GM21360 (cell line): ENCODE results near the gene CDK5RAP2.
"Not testable (repeated sequence)": the region's sequence is repeated elsewhere in the genome, so short reads cannot be mapped to it uniquely, and the experiment has no call there.

Experiments
- ATAC-seq: cut with Tn5 transposase; IDR thresholded peaks from one replicate; pipeline ENCODE4 v1.9.1; 2021; ENCODE audit warnings: mild to moderate bottlenecking, moderate library complexity; ENCODE audit not compliant: unreplicated experiment

CDK5RAP2 gene

GRCh38 chr9:120474591-120475243, 105.2 kb downstream of the CDK5RAP2 start:
- ATAC-seq: no peak

GRCh38 chr9:120473608-120474007, 106.4 kb downstream of the CDK5RAP2 start:
- no peak for ATAC-seq

DNA sequence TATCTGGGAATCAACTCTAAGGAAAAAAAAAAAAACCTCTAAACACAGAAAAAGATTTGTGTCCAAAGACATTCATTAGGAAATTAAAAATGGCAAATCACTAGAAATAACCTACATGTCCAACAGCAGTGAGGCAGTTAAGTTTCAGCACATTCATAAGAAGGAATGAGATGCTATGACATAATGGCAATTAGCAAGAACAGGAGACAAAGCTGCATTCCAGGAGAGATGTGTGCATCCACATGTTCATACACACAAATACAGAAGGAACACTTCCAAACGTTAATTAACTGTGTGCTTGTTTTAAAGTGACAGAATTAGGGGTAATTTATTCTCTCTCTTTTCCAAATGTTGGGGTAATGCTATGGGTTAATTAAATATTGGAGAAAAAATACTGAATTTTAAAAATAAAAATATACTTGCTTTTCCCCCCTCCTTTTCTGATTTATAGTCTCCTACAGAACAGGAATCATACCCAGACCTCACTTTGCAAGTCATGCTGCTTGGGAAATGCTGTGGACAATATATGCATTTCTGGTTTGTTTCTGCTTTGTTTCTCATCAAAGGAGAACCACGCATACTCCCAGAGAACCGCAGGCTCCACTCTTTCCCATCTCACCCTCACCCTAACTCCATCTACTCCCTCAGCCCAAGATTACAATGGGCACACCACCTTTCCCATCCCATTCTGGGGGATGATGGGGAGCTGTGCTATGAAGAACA, 114.1 kb downstream of the CDK5RAP2 start:
- ATAC-seq: no peak

DNA sequence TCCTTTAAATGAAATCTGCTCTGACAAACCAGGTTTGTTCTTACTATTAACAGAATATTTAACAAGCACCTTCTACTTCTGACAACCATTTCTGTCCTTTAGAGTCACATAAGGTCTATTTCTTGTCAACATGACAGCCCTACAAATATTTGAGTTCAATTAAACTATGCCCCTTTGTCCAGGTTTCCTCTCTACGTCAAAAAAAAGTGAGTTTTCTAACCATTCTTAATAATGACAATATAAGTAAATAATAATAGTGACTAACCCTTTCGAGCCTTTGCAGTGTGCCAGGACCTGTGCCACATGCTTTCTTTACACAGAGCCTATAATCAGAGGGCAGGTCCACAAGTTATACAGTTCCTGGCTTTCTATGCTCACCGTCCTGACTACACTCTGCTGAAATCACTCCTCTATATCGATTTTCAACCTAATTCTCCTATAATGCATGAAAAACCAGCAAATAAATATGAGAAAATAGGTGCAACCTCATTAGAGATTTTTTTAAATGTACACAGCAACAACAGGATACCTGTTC, 115.0 kb downstream of the CDK5RAP2 start:
- no peak for ATAC-seq

GRCh38 chr9:120464176-120464886, 115.6 kb downstream of the CDK5RAP2 start:
- no peak for ATAC-seq

- no peak for ATAC-seq
Observed at GRCh38 chr9:120463765-120464164, 116.2 kb downstream of the CDK5RAP2 start.

GRCh38 chr9:120461677-120462076, 118.3 kb downstream of the CDK5RAP2 start:
- ATAC-seq: not testable (repeated sequence)

GRCh38 chr9:120456218-120456617, 123.7 kb downstream of the CDK5RAP2 start:
- no peak for ATAC-seq

GRCh38 chr9:120454467-120454866, 125.5 kb downstream of the CDK5RAP2 start:
- no peak for ATAC-seq

- no peak for ATAC-seq
Observed at GRCh38 chr9:120453792-120454191, 126.2 kb downstream of the CDK5RAP2 start.

- ATAC-seq: no peak
Observed at GRCh38 chr9:120452631-120453030, 127.3 kb downstream of the CDK5RAP2 start.

- ATAC-seq: no peak
Observed at GRCh38 chr9:120450916-120451315, 129.1 kb downstream of the CDK5RAP2 start.

GRCh38 chr9:120449566-120449965, 130.4 kb downstream of the CDK5RAP2 start:
- no peak for ATAC-seq

DNA sequence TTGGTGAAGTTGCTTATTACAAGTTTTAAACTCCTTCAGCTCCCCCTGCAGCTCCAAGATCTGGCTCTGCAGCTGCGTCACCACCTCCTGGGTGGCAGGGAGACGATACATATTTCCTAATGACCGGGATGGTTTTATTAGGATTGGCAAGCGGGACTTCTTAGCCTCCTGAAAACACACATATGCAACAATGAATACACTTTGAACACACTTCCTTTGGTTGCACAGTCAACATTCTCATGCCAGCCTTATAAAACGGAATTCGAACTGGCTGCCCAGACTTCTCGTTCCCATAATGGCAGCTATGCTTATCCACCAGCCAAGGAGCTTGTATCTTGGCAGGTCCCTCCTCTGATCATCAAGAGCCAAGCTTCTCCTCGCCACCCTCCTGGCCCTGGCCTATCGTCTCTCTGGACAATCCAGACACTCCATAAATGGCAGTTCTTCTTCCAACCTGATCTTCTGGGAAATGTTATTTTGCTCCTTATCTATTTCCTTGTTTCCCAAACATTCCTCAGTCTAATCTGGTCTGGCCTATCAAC, 131.9 kb downstream of the CDK5RAP2 start:
- ATAC-seq: no peak

- ATAC-seq: no peak
Observed at GRCh38 chr9:120446671-120447070, 133.3 kb downstream of the CDK5RAP2 start.

GRCh38 chr9:120443976-120444375, 136.0 kb downstream of the CDK5RAP2 start:
- no peak for ATAC-seq

GRCh38 chr9:120443489-120443888, 136.5 kb downstream of the CDK5RAP2 start:
- ATAC-seq: no peak

DNA sequence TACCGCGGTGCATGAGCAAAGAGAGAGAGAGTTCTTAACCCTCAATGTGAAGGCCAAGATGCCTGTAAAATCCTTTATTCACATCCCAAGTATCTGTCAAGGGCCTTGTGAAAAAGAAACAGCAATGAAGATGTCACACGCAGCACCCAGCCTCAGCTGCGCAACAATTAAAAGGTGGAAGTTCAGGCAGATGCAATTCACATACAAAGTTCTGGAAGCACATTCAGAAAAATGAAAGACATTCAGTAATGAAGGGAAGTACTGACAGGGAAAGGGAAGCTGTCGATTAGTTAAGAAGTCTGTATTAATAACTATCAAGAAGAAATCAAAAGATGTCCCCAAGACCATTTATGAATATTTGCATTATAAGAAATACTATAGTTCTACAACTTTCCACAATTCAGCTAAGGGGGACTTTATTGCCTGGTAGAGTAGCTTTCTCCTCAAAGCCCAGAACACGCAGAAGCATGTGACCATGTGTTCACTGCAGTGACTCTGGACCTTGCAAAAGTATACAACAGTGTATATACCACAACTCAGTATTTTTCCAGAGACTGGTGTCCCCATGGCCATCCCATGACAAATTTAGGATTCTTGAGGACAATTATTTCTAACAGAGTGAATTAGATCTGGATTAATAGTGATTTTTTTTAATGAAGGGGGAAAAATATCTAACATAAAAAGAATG, 137.5 kb downstream of the CDK5RAP2 start:
- no peak for ATAC-seq

GRCh38 chr9:120441426-120442307, 138.3 kb downstream of the CDK5RAP2 start:
- ATAC-seq: no peak

DNA sequence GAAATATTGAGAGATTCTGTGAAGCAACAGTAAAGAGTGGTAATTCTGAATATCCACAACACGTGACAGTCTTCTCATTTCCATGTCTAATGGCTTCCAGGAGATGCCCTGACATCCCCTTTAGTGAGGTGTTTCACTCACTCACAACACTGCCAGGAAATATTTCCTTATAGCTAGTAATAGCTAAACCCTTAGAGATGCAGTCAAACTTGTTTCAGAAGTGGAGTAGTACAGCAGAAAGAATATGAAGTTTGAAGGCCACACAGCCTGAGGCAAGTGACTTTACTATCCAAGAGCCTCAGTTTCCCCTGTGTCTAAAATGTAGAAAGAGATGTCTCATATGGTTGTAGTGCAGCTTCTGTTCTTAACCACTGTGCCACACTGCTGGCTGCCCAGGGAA, 139.2 kb downstream of the CDK5RAP2 start:
- no peak for ATAC-seq
